SJCRH30 (cell line): ENCODE measurements around the gene SCD5. TPM values are rescaled to one million over a fixed set of nuclear protein-coding genes. Genes with fewer than 3 reads are reported as not detected.

Experiments
- DNase-seq, 2 experiments: peaks; one replicate each; pipeline ENCODE4 v3.0.0-alpha.2; 2015 to 2020
- H3K27ac ChIP-seq: fragments of 250-450 bp; sonication (Bioruptor Pico); 2 replicates; pipeline ENCODE4 v1.5.1; 2020; ENCODE audit warnings: mild to moderate bottlenecking, moderate library complexity
- H3K27me3 ChIP-seq: fragments of 250-450 bp; sonication (Bioruptor Pico); 2 replicates; pipeline ENCODE4 v1.5.1; 2020; ENCODE audit warnings: mild to moderate bottlenecking, moderate library complexity
- H3K36me3 ChIP-seq: fragments of 250-450 bp; sonication (Bioruptor Pico); 2 replicates; pipeline ENCODE4 v1.5.1; 2020; ENCODE audit warnings: mild to moderate bottlenecking, moderate library complexity
- H3K4me1 ChIP-seq: fragments of 250-450 bp; sonication (Bioruptor Pico); 2 replicates; pipeline ENCODE4 v1.5.1; 2020; ENCODE audit warnings: mild to moderate bottlenecking, moderate library complexity
- H3K4me3 ChIP-seq: fragments of 250-450 bp; sonication (Bioruptor Pico); 2 replicates; pipeline ENCODE4 v1.5.1; 2020; ENCODE audit warnings: mild to moderate bottlenecking, moderate library complexity
- H3K9me3 ChIP-seq: fragments of 250-450 bp; sonication (Bioruptor Pico); replicated peaks from 2 replicates; pipeline ENCODE4 v1.5.1; 2020; ENCODE audit warnings: mild to moderate bottlenecking, moderate library complexity
- total RNA-seq: library from RNA; depleted of rRNA; stranded (reverse); fragments of >200 nt; shearing (Covaris generic); gene quantifications from 2 replicates; pipeline ENCODE4 v1.2.3, GENCODE V29; 2014

Gene SCD5
- total RNA-seq, 1 experiment from 2014 or later: 86.0 TPM

DNA sequence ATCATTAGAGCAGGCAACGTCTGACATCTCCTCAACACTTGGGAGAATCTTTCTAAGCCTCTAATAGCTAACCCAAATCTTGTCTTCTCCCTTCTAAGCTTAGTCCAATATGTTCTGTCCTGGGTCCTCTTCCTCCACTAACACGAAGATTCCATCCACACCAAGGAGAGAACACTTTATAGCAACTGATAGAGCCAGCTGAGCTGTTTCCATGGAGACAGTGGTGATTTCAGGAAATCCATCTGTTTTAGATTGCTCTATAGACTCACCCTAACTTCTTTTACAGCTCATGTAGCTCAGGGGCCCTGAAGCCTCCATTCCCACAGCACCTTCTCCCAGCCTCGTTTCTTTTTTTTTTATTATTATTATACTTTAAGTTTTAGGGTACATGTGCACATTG, 37.4 kb downstream of the SCD5 start:
- H3K36me3 ChIP-seq: no peaks in the 10 kb centered on the region
- H3K4me1 ChIP-seq: no peaks in the 10 kb centered on the region
- H3K27me3 ChIP-seq: no peaks in the 10 kb centered on the region
- no peak for DNase-seq
- H3K9me3 ChIP-seq: peaks cover 6% of the 10 kb centered on the region; the same call in 1 of the 2 replicates
- H3K27ac ChIP-seq: no peak overlapping the region
- no peak overlapping the region for H3K4me3 ChIP-seq

DNA sequence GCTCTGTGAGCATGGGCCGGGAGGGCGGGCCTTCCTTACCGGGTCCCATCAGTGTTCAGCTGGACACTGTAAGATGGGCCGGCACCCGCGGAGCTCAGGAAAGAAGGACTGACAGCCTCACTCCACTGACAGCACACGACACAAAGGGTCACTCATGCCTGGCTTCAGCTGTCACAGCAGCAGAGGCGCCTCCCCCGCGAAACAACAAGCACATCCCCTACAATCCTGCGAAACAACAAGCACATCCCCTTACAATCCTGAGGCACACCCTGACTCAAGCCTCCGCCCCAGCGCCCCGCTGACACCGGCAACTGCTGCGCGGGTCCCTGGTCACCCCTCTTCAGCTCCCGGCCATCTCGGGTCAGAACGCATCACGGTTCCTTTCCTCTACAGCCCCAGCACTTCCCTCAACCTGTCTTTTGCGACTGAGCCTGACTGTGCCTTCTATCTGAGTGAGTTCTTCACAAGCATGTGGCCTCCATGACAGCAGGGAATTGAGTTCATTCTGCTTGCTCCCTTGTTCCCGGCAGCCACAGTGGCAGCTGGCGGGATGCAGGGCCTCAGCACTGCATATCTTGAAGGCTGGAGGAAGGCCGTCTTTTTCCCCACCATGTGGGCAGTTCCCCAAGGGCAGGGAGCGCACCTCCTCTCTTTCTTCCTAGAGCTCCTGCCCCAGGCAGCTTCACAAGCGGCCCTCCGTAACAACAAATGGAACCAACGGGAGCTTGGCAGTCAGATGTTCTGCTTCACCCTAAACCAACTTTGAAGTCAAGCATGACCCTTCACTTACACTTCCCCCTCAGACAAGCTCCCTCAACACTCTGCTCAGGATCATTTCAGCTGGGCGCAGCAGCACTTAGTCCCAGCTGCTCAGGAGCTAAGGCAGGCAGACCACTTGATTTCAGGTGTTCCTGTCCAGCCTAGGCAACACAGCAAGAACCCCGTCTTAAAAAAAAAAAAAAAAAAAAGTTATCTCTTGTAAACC, 39.6 kb downstream of the SCD5 start:
- Histone ChIP-seq H3K4me3 (no peak overlapping the region), H3K36me3 (no peaks in the 10 kb centered on the region)
- no peak for DNase-seq

DNA sequence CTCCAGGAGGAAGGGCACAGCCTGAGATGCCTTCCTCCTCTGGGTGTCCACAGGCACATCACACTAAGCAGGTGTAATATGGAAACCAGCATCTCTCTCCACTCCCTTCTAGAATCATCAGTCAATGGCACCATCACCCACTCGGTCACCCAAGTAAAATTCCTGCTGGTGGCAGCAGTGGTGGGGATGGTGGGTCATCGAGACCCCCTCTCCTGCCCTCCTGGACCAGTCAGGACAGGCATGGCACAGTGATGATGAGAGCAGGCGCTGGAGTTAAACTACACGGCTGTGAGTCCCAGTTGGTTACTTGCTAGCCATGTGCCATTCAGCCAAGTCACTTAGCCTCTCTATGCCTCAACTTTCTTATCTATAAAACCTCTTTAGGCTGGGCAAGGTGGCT, 42.5 kb downstream of the SCD5 start:
- Histone ChIP-seq H3K36me3 (no peaks in the 10 kb centered on the region), H3K4me3 (no peak overlapping the region), H3K27ac (no peak overlapping the region), H3K9me3 (no peaks in the 10 kb centered on the region), H3K27me3 (no peaks in the 10 kb centered on the region), H3K4me1 (peaks cover 14% of the 10 kb centered on the region)
- no peak for DNase-seq

More for the DNA sequence above, 39.6 kb downstream of the SCD5 start:
- Histone ChIP-seq H3K9me3 (no peaks in the 10 kb centered on the region), H3K27ac (no peak overlapping the region), H3K4me1 (peaks cover 2% of the 10 kb centered on the region), H3K27me3 (no peaks in the 10 kb centered on the region)

- Histone ChIP-seq H3K27ac (no peak overlapping the region), H3K4me1 (peaks cover 14% of the 10 kb centered on the region), H3K4me3 (no peak overlapping the region), H3K9me3 (no peaks in the 10 kb centered on the region), H3K27me3 (no peaks in the 10 kb centered on the region), H3K36me3 (no peaks in the 10 kb centered on the region)
- DNase-seq: no peak
These were observed 42.9 kb downstream of the SCD5 start for GRCh38 chr4:82755650-82756049.

- no peak overlapping the region for H3K27ac ChIP-seq
- peaks cover 14% of the 10 kb centered on the region for H3K4me1 ChIP-seq
- H3K36me3 ChIP-seq: no peaks in the 10 kb centered on the region
- DNase-seq: no peak
- no peaks in the 10 kb centered on the region for H3K27me3 ChIP-seq
- H3K4me3 ChIP-seq: no peak overlapping the region
- no peaks in the 10 kb centered on the region for H3K9me3 ChIP-seq
These were observed 44.0 kb downstream of the SCD5 start for GRCh38 chr4:82754513-82755165.

- Histone ChIP-seq H3K4me3 (no peak overlapping the region), H3K9me3 (no peaks in the 10 kb centered on the region), H3K27me3 (no peaks in the 10 kb centered on the region), H3K27ac (no peak overlapping the region), H3K4me1 (peaks cover 14% of the 10 kb centered on the region), H3K36me3 (no peaks in the 10 kb centered on the region)
- peak; percentile 39 to 64 for DNase-seq
These were observed 44.7 kb downstream of the SCD5 start for GRCh38 chr4:82753725-82754410.

DNA sequence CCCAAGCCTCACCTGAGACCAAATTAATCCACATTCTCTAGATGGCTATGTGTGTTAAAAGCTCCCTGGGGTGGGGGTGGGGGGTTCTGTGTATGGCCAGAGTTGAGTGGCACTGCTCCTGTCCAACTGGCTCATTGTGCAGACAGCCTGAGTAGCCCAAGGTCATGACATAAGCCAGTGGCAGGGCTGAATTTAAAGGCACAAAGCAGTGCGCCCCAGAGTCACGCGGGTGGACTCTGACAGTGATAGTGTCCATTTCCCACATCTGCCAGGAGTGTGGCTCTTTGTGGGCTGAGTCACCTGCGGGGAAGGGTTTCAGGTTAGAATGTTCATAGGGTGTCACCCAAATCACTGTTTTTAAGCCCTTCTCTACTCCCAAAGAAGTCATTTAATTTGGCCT, 45.4 kb downstream of the SCD5 start:
- Histone ChIP-seq H3K27ac (no peak overlapping the region), H3K4me3 (no peak overlapping the region), H3K36me3 (no peaks in the 10 kb centered on the region), H3K9me3 (no peaks in the 10 kb centered on the region), H3K4me1 (peaks cover 17% of the 10 kb centered on the region), H3K27me3 (no peaks in the 10 kb centered on the region)
- no peak for DNase-seq

GRCh38 chr4:82748810-82749470, 49.7 kb downstream of the SCD5 start:
- Histone ChIP-seq H3K27me3 (no peaks in the 10 kb centered on the region), H3K9me3 (no peaks in the 10 kb centered on the region), H3K36me3 (no peaks in the 10 kb centered on the region), H3K4me3 (no peak overlapping the region), H3K4me1 (peaks cover 21% of the 10 kb centered on the region), H3K27ac (no peak overlapping the region)
- DNase-seq: no peak

DNA sequence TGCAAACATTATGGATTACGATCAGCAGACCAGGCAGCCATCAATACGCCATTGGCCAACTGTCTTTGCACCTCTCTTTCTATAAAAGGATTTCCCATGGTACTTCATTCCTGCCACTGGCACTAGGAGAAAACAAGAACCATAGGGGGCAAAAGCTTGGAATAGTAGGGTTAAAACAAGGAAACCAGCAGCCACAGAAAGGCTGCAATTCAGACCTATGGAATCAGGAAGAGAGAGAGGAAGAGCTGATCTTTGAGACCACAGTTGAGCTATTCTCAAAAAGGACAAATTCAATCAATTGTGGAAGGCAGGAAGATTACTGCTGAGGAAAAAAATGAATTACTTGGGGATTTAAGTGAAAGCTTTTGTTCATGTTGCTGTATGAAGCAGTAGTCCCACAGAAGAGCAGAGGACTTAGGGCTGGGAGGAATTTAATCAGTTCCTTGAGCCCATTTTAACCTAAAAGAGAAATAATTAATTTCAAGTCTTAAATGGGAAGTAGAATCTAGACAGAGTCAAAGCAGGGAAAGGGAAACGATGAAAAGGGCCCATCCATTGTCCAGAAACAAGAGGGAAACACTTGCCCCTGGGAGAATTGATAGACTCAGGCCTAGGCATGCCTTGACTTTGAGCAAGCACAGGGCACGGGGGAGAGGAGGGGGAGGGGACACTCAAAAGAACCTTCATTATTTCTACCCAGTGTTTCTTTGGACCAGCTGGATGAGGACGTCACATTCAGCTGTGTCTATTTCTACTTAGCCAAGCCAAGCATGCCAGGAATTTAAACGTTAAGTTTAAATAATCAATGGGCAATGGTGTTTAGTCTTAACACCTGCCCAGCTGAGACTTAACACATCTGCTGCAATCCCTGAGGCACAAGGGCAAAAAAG, 50.7 kb downstream of the SCD5 start:
- Histone ChIP-seq H3K9me3 (no peaks in the 10 kb centered on the region), H3K4me1 (peaks cover 13% of the 10 kb centered on the region), H3K27ac (no peak overlapping the region), H3K36me3 (no peaks in the 10 kb centered on the region), H3K4me3 (no peak overlapping the region), H3K27me3 (no peaks in the 10 kb centered on the region)
- peak; percentile 29 to 34 for DNase-seq

DNA sequence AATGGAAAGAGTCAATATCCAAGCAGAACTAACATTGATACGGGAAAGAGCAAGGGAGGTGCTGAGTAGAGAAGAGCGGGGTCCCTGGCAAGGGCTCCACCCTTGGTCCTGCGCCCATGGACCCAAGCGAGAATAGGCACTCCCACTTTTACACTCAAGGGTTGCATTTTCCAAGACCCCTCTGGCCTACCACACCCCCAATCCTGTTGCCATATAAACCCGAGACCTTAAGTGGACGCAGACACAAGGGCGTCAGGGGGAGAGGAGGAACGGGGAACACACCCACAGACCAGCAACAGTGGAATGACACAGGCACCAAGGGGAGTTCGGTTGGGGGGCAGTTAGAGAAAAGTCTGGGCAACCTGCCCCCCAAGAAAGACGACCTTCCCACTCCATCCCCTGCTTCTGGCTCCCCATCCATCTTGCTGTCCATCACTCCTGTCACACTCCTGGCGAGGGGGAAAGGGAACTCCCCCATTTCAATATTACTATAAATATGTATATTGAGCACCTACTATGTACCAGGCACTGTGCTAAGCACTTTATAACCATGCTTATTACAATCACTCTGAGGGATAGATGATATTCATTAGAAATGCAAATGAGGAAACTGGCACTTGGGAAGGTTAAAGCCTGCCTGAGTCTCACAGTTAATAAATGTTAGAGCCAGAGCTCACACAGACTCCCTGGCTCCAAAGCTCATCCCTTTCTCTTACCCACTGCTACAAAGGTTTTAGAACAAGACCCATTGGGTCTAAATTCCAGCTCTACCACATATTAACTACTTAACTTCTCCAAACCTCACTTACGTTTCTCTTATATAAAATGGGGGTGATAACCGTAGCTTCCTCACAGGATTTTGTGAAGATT, 51.7 kb downstream of the SCD5 start:
- H3K9me3 ChIP-seq: no peaks in the 10 kb centered on the region
- H3K27me3 ChIP-seq: no peaks in the 10 kb centered on the region
- H3K4me1 ChIP-seq: peaks cover 12% of the 10 kb centered on the region
- DNase-seq: no peak
- H3K36me3 ChIP-seq: no peaks in the 10 kb centered on the region
- H3K27ac ChIP-seq: no peak overlapping the region
- no peak overlapping the region for H3K4me3 ChIP-seq

- DNase-seq: no peak
- Histone ChIP-seq H3K27me3 (no peaks in the 10 kb centered on the region), H3K27ac (no peak overlapping the region), H3K36me3 (no peaks in the 10 kb centered on the region), H3K9me3 (no peaks in the 10 kb centered on the region), H3K4me3 (no peak overlapping the region), H3K4me1 (peaks cover 11% of the 10 kb centered on the region)
These were observed 53.3 kb downstream of the SCD5 start for GRCh38 chr4:82745173-82745842.

- Histone ChIP-seq H3K9me3 (no peaks in the 10 kb centered on the region), H3K27me3 (no peaks in the 10 kb centered on the region), H3K4me3 (no peak overlapping the region), H3K27ac (no peak overlapping the region), H3K4me1 (peaks cover 11% of the 10 kb centered on the region), H3K36me3 (0 out of 2 replicates have a peak, but pooled peaks cover 2% of the 10 kb centered on the region)
- no peak for DNase-seq
These were observed 54.2 kb downstream of the SCD5 start for GRCh38 chr4:82744284-82744968.
